ENCODE data around the gene LASP1NB.
"Not testable (repeated sequence)": the region's sequence is repeated elsewhere in the genome, so short reads cannot be mapped to it uniquely, and the experiment has no call there.

Gene LASP1NB

GRCh38 chr17:38897176-38897575 is 28.2 kb upstream of the LASP1NB start:
- DNase-seq (ENCODE audit: low read depth) = no peak

- no peak for DNase-seq (ENCODE audit: low read depth)
These were observed 27.6 kb upstream of the LASP1NB start for GRCh38 chr17:38897671-38898290.

GRCh38 chr17:38898291-38898679 is 27.1 kb upstream of the LASP1NB start:
- no peak for DNase-seq (ENCODE audit: low read depth)

- DNase-seq (ENCODE audit: low read depth) = peak; percentile 63
These were observed 26.5 kb upstream of the LASP1NB start for GRCh38 chr17:38898812-38899348.

- DNase-seq (ENCODE audit: low read depth) = no peak
These were observed 26.0 kb upstream of the LASP1NB start for GRCh38 chr17:38899421-38899820.

- peak; percentile 98 for DNase-seq (ENCODE audit: low read depth)
These were observed 24.3 kb upstream of the LASP1NB start for GRCh38 chr17:38900978-38901656.

- DNase-seq (ENCODE audit: low read depth) = no peak
These were observed 22.0 kb upstream of the LASP1NB start for GRCh38 chr17:38903404-38903803.

GRCh38 chr17:38904892-38905291 is 20.5 kb upstream of the LASP1NB start:
- no peak for DNase-seq (ENCODE audit: low read depth)

GRCh38 chr17:38905375-38905774 is 20.0 kb upstream of the LASP1NB start:
- DNase-seq (ENCODE audit: low read depth) = no peak

GRCh38 chr17:38906460-38907228 is 18.8 kb upstream of the LASP1NB start:
- DNase-seq (ENCODE audit: low read depth) = peak; percentile 44

- DNase-seq (ENCODE audit: low read depth) = no peak
These were observed 17.3 kb upstream of the LASP1NB start for GRCh38 chr17:38907930-38908675.

GRCh38 chr17:38908676-38909181 is 16.7 kb upstream of the LASP1NB start:
- DNase-seq (ENCODE audit: low read depth) = no peak

- no peak for DNase-seq (ENCODE audit: low read depth)
These were observed 15.1 kb upstream of the LASP1NB start for GRCh38 chr17:38910325-38910724.

GRCh38 chr17:38911081-38911730 is 14.2 kb upstream of the LASP1NB start:
- no peak for DNase-seq (ENCODE audit: low read depth)

- DNase-seq (ENCODE audit: low read depth) = not testable (repeated sequence)
These were observed 13.7 kb upstream of the LASP1NB start for GRCh38 chr17:38911731-38912081.

GRCh38 chr17:38912221-38912813 is 13.1 kb upstream of the LASP1NB start:
- DNase-seq (ENCODE audit: low read depth) = no peak

- DNase-seq (ENCODE audit: low read depth) = no peak
These were observed 10.4 kb upstream of the LASP1NB start for GRCh38 chr17:38914741-38915638.

GRCh38 chr17:38915639-38915995 is 9.8 kb upstream of the LASP1NB start:
- no peak for DNase-seq (ENCODE audit: low read depth)

- DNase-seq (ENCODE audit: low read depth) = no peak
These were observed 8.6 kb upstream of the LASP1NB start for GRCh38 chr17:38916771-38917170.

GRCh38 chr17:38917259-38917658 is 8.2 kb upstream of the LASP1NB start:
- no peak for DNase-seq (ENCODE audit: low read depth)

Data from ELR (cell line).